ENCODE results near the gene GLDC. TPM values are rescaled to one million over a fixed set of nuclear protein-coding genes. Genes with fewer than 3 reads are reported as not detected.

GLDC gene
- total and polyA plus RNA-seq, 10 of the 15 experiments (the other 5 are each of a cell fraction or from before 2014, with no cell fraction given) = 33.1 to 165 (median 114) TPM

- BruUV-seq (replicated peaks) = no TSS peak
- POLR2A ChIA-PET = no interaction called here
- TF ChIP-seq BHLHE40 (IDR thresholded peaks at IDR 0.05; ENCODE audit: borderline replicate concordance in 1 of 2, low read depth in 2 of 2, low read length in 1 of 2) (no peak), GATAD2B (conservative IDR thresholded peaks at IDR 0.05; ENCODE audit: low read depth) (no peak), RAD21 (IDR thresholded peaks at IDR 0.05; ENCODE audit: insufficient read depth, low read depth, low read length) (no peak)
- H3K79me2 ChIP-seq (ENCODE audit: control insufficient read depth, insufficient read depth, low read length) = no peaks in the 10 kb centered on the region; the same call in none of the 2 replicates
- RAD21 ChIA-PET (ENCODE audit: unreplicated experiment) = no interaction called here
- peaks cover 8 to 24% of the 10 kb centered on the region in 2 experiments for H3K36me3 ChIP-seq (ENCODE audit: control insufficient read depth in 2 of 2, insufficient read depth in 2 of 2, low read length in 1 of 2)
- H3K27ac ChIP-seq (ENCODE audit: control insufficient read depth, insufficient read depth) = no peak overlapping the region
- SMC1A ChIA-PET (ENCODE audit: uncharacterized antibody, unreplicated experiment) = interaction anchor here (1.1 to 1.5 kb wide), 4 partner anchors 9 to 68 kb away, joined by 3 read pairs; no protein-coding TSS in a partner anchor
- FAIRE-seq (no peak), ATAC-seq (no peak), DNase-seq (ENCODE audit: low read depth, low spot score) (no peak)
- H4K20me1 ChIP-seq (ENCODE audit: control insufficient read depth, insufficient read depth) = no peaks in the 10 kb centered on the region
- CTCF ChIA-PET = interaction anchor here (1.1 to 1.4 kb wide), 2 partner anchors 76 to 336 kb away, joined by 3 read pairs; no protein-coding TSS in a partner anchor
- no peaks in the 10 kb centered on the region for H3K4me1 ChIP-seq (ENCODE audit: control insufficient read depth, insufficient read depth, low read length)
- H3K27me3 ChIP-seq (replicated peaks in 1 of 2; ENCODE audit: control insufficient read depth in 2 of 2, insufficient read depth in 2 of 2, low read length in 1 of 2) = no peaks in the 10 kb centered on the region
- no peak overlapping the region for H2AFZ ChIP-seq (ENCODE audit: control insufficient read depth, low read depth, low read length)
- 97% methylated on average over 2 of the region's 2 CpGs for WGBS (ENCODE audit: insufficient coverage, insufficient replicate concordance, low lambda C conversion rate, missing lambda C conversion rate)
- no peak overlapping the region for H3K4me3 ChIP-seq
- no peaks in the 10 kb centered on the region for H3K9me3 ChIP-seq (replicated peaks; ENCODE audit: control insufficient read depth, insufficient read depth, low read length)
- intact Hi-C loops (cut with micrococcal nuclease; ENCODE audit: unreplicated experiment) = no loop called here
- H3K9ac ChIP-seq (ENCODE audit: control insufficient read depth, insufficient read depth, low read length) = no peak overlapping the region
- in situ Hi-C loops (cut with MboI) = no loop called here
- no peak overlapping the region for H3K4me2 ChIP-seq (ENCODE audit: control insufficient read depth, insufficient read depth)
These were observed 154.7 kb downstream of the GLDC start for GRCh38 chr9:6490863-6491262.

GRCh38 chr9:6489099-6489498 lies 156.4 kb downstream of the GLDC start:
- DNase-seq (ENCODE audit: low read depth, low spot score) (no peak), FAIRE-seq (no peak), ATAC-seq (no peak)
- H3K36me3 ChIP-seq (ENCODE audit: control insufficient read depth in 2 of 2, insufficient read depth in 2 of 2, low read length in 1 of 2) = peaks cover 8 to 32% of the 10 kb centered on the region in 2 experiments
- H3K79me2 ChIP-seq (ENCODE audit: control insufficient read depth, insufficient read depth, low read length) = no peaks in the 10 kb centered on the region; the same call in none of the 2 replicates
- ChIA-PET RAD21 (ENCODE audit: unreplicated experiment) (no interaction called here), CTCF (interaction anchor here (0.6 to 1.4 kb wide), 4 partner anchors 69 to 137 kb away, joined by 4 to 5 read pairs (median 4); no protein-coding TSS in a partner anchor), SMC1A (ENCODE audit: uncharacterized antibody, unreplicated experiment) (interaction anchor here (0.6 to 1.2 kb wide), 4 partner anchors 10 to 133 kb away, joined by 3 read pairs; no protein-coding TSS in a partner anchor), POLR2A (no interaction called here)
- H2AFZ ChIP-seq (ENCODE audit: control insufficient read depth, low read depth, low read length) = no peak overlapping the region
- H3K4me2 ChIP-seq (ENCODE audit: control insufficient read depth, insufficient read depth) = no peak overlapping the region
- H3K27ac ChIP-seq (ENCODE audit: control insufficient read depth, insufficient read depth) = no peak overlapping the region
- intact Hi-C loops (cut with micrococcal nuclease; ENCODE audit: unreplicated experiment) (no loop called here), in situ Hi-C loops (cut with MboI) (no loop called here)
- H3K27me3 ChIP-seq (replicated peaks in 1 of 2; ENCODE audit: control insufficient read depth in 2 of 2, insufficient read depth in 2 of 2, low read length in 1 of 2) = no peaks in the 10 kb centered on the region
- no peaks in the 10 kb centered on the region for H3K9me3 ChIP-seq (replicated peaks; ENCODE audit: control insufficient read depth, insufficient read depth, low read length)
- no peak overlapping the region for H3K4me3 ChIP-seq
- no peak overlapping the region for H3K9ac ChIP-seq (ENCODE audit: control insufficient read depth, insufficient read depth, low read length)
- no TSS peak for BruUV-seq (replicated peaks)
- H4K20me1 ChIP-seq (ENCODE audit: control insufficient read depth, insufficient read depth) = no peaks in the 10 kb centered on the region
- 94% methylated on average over 1 of the region's 1 CpG for WGBS (ENCODE audit: insufficient coverage, insufficient replicate concordance, low lambda C conversion rate, missing lambda C conversion rate)
- no peaks in the 10 kb centered on the region for H3K4me1 ChIP-seq (ENCODE audit: control insufficient read depth, insufficient read depth, low read length)
- TF ChIP-seq NR2C2 (IDR thresholded peaks at IDR 0.05; ENCODE audit: borderline replicate concordance, control insufficient read depth, insufficient read length, low read depth) = no peak
- no peak for TF ChIP-seq ZNF274 (IDR thresholded peaks at IDR 0.05; ENCODE audit: insufficient read depth, insufficient read length)
- TF ChIP-seq MLLT1 (IDR thresholded peaks at IDR 0.05) = no peak
- TF ChIP-seq CUX1 (IDR thresholded peaks at IDR 0.05; ENCODE audit: insufficient replicate concordance, low read depth, low read length) = no peak
- TF ChIP-seq RELA (IDR thresholded peaks at IDR 0.05; ENCODE audit: borderline replicate concordance, partially characterized antibody) = no peak
- no peak for TF ChIP-seq PAX5 (IDR thresholded peaks at IDR 0.05; ENCODE audit: borderline replicate concordance, low read depth, low read length)
- TF ChIP-seq BCL11A (IDR thresholded peaks at IDR 0.05; ENCODE audit: low read depth, low read length) = no peak
- no peak for TF ChIP-seq NR2C1 (IDR thresholded peaks at IDR 0.05)

Data from GM12878 (cell line).